Measurements from ENCODE around the gene FAF1.

Gene FAF1

GRCh38 chr1:50488356-50488755 lies 471.7 kb downstream of the FAF1 start:
- Histone ChIP-seq H3K36me3 (ENCODE audit: insufficient read depth, low read length) (no peaks in the 10 kb centered on the region; the same call in 1 of the 2 replicates), H3K9me3 (ENCODE audit: control insufficient read depth, insufficient read depth, low read length) (no peaks in the 10 kb centered on the region), H3K9ac (ENCODE audit: low read depth, low read length) (no peak overlapping the region), H3K4me1 (ENCODE audit: insufficient read depth, low read length) (no peaks in the 10 kb centered on the region)

- Histone ChIP-seq H3K4me1 (ENCODE audit: insufficient read depth, low read length) (no peaks in the 10 kb centered on the region), H3K36me3 (ENCODE audit: insufficient read depth, low read length) (no peaks in the 10 kb centered on the region; the same call in 1 of the 2 replicates), H3K9me3 (ENCODE audit: control insufficient read depth, insufficient read depth, low read length) (no peaks in the 10 kb centered on the region), H3K9ac (ENCODE audit: low read depth, low read length) (no peak overlapping the region)
Measured at GRCh38 chr1:50487725-50488124, 472.3 kb downstream of the FAF1 start.

DNA sequence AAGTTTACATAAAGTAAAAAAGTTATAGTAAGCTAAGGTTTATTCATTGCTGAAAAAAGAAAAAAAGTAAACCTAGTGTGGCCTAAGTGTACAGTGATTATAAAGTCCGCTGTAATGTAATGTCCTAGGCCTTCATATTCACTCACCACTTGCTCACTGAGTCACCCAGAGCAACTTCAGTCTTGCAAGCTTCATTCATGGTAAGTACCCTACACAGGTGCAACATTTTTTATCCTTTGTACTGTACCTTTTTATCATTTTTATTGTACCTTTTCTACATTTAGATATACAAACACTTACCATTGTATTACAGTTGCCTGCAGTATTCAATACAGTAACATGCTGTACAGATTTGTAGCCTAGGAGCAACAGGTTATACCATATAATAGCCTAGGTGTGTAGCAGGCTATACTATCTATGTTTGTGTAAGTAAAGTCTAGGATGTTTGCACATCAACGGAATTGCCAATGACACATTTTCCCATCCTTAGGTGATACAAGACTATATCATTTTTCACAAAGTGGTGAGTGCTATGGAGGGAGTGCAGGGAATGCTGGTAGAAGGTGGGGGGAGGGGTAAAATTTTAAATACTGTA lies 478.8 kb downstream of the FAF1 start:
- Histone ChIP-seq H3K36me3 (ENCODE audit: insufficient read depth, low read length) (no peaks in the 10 kb centered on the region; the same call in 1 of the 2 replicates), H3K4me1 (ENCODE audit: insufficient read depth, low read length) (no peaks in the 10 kb centered on the region), H3K9ac (ENCODE audit: low read depth, low read length) (no peak overlapping the region), H3K9me3 (ENCODE audit: control insufficient read depth, insufficient read depth, low read length) (no peaks in the 10 kb centered on the region)

- Histone ChIP-seq H3K9me3 (ENCODE audit: control insufficient read depth, insufficient read depth, low read length) (no peaks in the 10 kb centered on the region), H3K4me1 (ENCODE audit: insufficient read depth, low read length) (peaks cover under 1% of the 10 kb centered on the region; the same call in 1 of the 2 replicates)
Measured at GRCh38 chr1:50476800-50477199, 483.3 kb downstream of the FAF1 start.

GRCh38 chr1:50474859-50475809 lies 484.9 kb downstream of the FAF1 start:
- Histone ChIP-seq H3K4me1 (ENCODE audit: insufficient read depth, low read length) (peaks cover 9% of the 10 kb centered on the region; the same call in 1 of the 2 replicates), H3K36me3 (ENCODE audit: insufficient read depth, low read length) (no peaks in the 10 kb centered on the region)

More at GRCh38 chr1:50476800-50477199, 483.3 kb downstream of the FAF1 start:
- Histone ChIP-seq H3K9ac (ENCODE audit: low read depth, low read length) (no peak overlapping the region), H3K36me3 (ENCODE audit: insufficient read depth, low read length) (no peaks in the 10 kb centered on the region)

DNA sequence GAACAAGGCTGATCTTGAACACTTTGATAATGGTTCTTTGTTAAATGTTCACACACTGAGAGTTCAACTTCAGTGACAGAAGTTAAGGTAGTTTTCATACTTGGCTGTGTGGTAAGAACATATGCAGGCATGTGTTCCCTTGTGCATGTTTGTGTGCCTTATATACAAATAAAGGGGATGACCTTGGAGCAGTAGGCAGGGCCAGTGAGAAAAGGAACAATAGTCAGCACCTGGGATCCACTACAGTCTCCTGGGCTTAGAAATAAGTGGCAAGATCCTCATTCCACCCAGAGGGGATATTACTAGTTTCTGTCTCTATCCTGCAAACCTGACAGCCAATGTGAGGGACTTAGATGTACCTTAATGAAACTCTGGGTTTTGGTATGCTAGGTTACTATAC lies 486.6 kb downstream of the FAF1 start:
- H3K36me3 ChIP-seq (ENCODE audit: insufficient read depth, low read length), result no peaks in the 10 kb centered on the region
- no peak overlapping the region for H3K9ac ChIP-seq (ENCODE audit: low read depth, low read length)
- no peaks in the 10 kb centered on the region for H3K9me3 ChIP-seq (ENCODE audit: control insufficient read depth, insufficient read depth, low read length)
- peaks cover 9% of the 10 kb centered on the region; the same call in 1 of the 2 replicates for H3K4me1 ChIP-seq (ENCODE audit: insufficient read depth, low read length)

More at GRCh38 chr1:50474859-50475809, 484.9 kb downstream of the FAF1 start:
- Histone ChIP-seq H3K9ac (ENCODE audit: low read depth, low read length) (no peak overlapping the region), H3K9me3 (ENCODE audit: control insufficient read depth, insufficient read depth, low read length) (no peaks in the 10 kb centered on the region)

DNA sequence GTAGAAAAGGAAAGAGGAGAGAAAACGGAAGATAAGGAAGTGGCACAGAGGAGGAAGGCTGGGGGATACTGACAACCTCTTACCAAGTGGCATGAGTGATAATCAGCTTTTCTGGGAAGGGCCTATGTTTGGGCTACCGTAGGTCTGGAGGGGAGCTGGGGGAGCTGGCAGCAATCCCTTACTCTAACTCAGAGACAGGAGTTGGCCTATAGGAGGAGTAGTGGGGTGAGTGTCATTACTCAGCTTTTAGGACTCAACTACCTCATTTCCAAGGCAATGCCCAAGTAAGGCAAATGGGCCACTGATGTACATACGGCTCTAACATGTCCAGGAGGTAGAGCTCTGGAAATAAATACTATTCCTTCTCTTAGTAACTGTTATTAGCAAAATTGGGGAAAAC lies 488.1 kb downstream of the FAF1 start:
- Histone ChIP-seq H3K9ac (ENCODE audit: low read depth, low read length) (no peak overlapping the region), H3K9me3 (ENCODE audit: control insufficient read depth, insufficient read depth, low read length) (no peaks in the 10 kb centered on the region), H3K4me1 (ENCODE audit: insufficient read depth, low read length) (peaks cover 9% of the 10 kb centered on the region; the same call in 1 of the 2 replicates), H3K36me3 (ENCODE audit: insufficient read depth, low read length) (no peaks in the 10 kb centered on the region)

- Histone ChIP-seq H3K9me3 (ENCODE audit: control insufficient read depth, insufficient read depth, low read length) (no peaks in the 10 kb centered on the region), H3K9ac (ENCODE audit: low read depth, low read length) (no peak overlapping the region), H3K4me1 (ENCODE audit: insufficient read depth, low read length) (no peaks in the 10 kb centered on the region), H3K36me3 (ENCODE audit: insufficient read depth, low read length) (no peaks in the 10 kb centered on the region)
Measured at GRCh38 chr1:50462964-50463363, 497.1 kb downstream of the FAF1 start.

DNA sequence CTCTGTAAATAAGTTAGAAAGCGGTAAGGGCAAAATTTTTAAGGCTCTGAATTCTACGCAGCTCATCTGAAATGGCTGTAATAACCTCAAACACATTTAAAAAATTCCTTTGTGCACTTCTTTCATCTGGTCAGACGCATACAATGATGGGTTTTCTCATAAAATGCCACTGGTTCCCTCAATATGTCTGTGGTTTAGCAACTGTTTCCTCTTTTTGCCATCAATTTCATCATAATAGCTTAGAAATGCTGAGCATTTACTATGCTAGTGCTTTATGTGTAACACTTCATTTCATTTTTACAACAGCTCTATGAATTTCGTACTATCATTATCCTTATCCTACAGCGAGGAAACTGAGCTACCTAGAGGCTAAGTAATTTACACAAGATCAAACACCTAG lies 501.6 kb downstream of the FAF1 start:
- Histone ChIP-seq H3K36me3 (ENCODE audit: insufficient read depth, low read length) (no peaks in the 10 kb centered on the region), H3K9me3 (ENCODE audit: control insufficient read depth, insufficient read depth, low read length) (no peaks in the 10 kb centered on the region), H3K4me1 (ENCODE audit: insufficient read depth, low read length) (no peaks in the 10 kb centered on the region), H3K9ac (ENCODE audit: low read depth, low read length) (no peak overlapping the region)

- Histone ChIP-seq H3K4me1 (ENCODE audit: insufficient read depth, low read length) (no peaks in the 10 kb centered on the region), H3K9me3 (ENCODE audit: control insufficient read depth, insufficient read depth, low read length) (no peaks in the 10 kb centered on the region), H3K36me3 (ENCODE audit: insufficient read depth, low read length) (no peaks in the 10 kb centered on the region), H3K9ac (ENCODE audit: low read depth, low read length) (no peak overlapping the region)
Measured at GRCh38 chr1:50454911-50455310, 505.2 kb downstream of the FAF1 start.

DNA sequence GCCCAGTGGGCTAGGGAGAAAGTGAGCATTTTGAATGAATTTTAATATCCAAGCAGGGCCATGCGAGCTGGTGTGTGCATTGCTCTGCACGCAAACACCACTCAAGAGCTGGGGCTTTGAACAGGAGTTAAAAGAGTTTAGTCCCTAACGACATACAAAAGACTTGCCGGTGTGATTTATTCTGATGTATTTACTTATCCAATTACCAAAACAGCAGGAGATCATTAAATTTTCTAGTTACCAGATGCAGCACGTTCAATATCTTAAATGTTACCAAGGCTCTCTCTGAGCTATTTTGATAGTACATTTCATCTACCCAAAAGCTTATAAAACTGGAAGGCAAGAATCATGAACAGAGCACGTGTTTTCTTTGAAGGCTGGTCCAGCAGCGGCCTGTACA lies 506.8 kb downstream of the FAF1 start:
- Histone ChIP-seq H3K9me3 (ENCODE audit: control insufficient read depth, insufficient read depth, low read length) (no peaks in the 10 kb centered on the region), H3K4me1 (ENCODE audit: insufficient read depth, low read length) (no peaks in the 10 kb centered on the region), H3K36me3 (ENCODE audit: insufficient read depth, low read length) (no peaks in the 10 kb centered on the region; the same call in 1 of the 2 replicates), H3K9ac (ENCODE audit: low read depth, low read length) (no peak overlapping the region)

GRCh38 chr1:50452700-50453099 lies 507.4 kb downstream of the FAF1 start:
- Histone ChIP-seq H3K36me3 (ENCODE audit: insufficient read depth, low read length) (no peaks in the 10 kb centered on the region; the same call in 1 of the 2 replicates), H3K4me1 (ENCODE audit: insufficient read depth, low read length) (no peaks in the 10 kb centered on the region), H3K9ac (ENCODE audit: low read depth, low read length) (no peak overlapping the region), H3K9me3 (ENCODE audit: control insufficient read depth, insufficient read depth, low read length) (no peaks in the 10 kb centered on the region)

GRCh38 chr1:50450861-50451653 lies 509.0 kb downstream of the FAF1 start:
- H3K36me3 ChIP-seq (ENCODE audit: insufficient read depth, low read length), result peaks cover 3% of the 10 kb centered on the region
- no peaks in the 10 kb centered on the region for H3K9me3 ChIP-seq (ENCODE audit: control insufficient read depth, insufficient read depth, low read length)
- H3K9ac ChIP-seq (ENCODE audit: low read depth, low read length), result no peak overlapping the region
- no peaks in the 10 kb centered on the region for H3K4me1 ChIP-seq (ENCODE audit: insufficient read depth, low read length)

GRCh38 chr1:50447961-50448360 lies 512.1 kb downstream of the FAF1 start:
- peaks cover 3% of the 10 kb centered on the region for H3K36me3 ChIP-seq (ENCODE audit: insufficient read depth, low read length)
- H3K9ac ChIP-seq (ENCODE audit: low read depth, low read length), result no peak overlapping the region
- no peaks in the 10 kb centered on the region for H3K4me1 ChIP-seq (ENCODE audit: insufficient read depth, low read length)
- no peaks in the 10 kb centered on the region for H3K9me3 ChIP-seq (ENCODE audit: control insufficient read depth, insufficient read depth, low read length)
